ENCODE results near the gene HEMK1. TPM values are rescaled to one million over a fixed set of nuclear protein-coding genes. Genes with fewer than 3 reads are reported as not detected.
A peak's percentile ranks its signal among the peaks of the same experiment; 100 is the strongest.

HEMK1 gene
- total RNA-seq, 6 donors from 2014 or later, result 5.0 to 25.3 (median 9.6) TPM

DNA sequence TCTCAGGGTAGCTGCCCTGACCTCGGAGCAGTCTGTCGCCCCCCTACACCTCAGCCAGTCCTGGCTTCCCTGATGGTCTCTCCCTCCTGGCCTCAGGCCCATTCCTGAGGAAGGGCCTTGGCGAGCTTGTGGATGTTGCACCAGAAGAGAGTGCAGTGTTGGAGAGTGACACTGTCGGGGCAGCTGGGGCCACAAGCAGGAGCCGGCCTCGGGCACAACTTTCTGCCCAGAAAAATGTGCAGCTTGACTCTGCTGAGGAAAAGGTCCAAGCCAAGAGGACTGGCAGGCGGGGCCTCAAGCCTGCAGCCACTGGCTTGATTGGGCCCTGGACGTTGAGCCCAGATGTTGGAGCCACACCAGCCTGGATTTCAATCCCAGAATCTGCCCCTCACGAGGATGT lies 12.8 kb downstream of the HEMK1 start:
- no peaks in the 10 kb centered on the region for H3K27me3 ChIP-seq
- DNase-seq (no peak), ATAC-seq (ENCODE audit: low FRiP score in 2 of 2) (no peak)
- TF ChIP-seq POLR2AphosphoS5 (IDR thresholded peaks at IDR 0.05) (no peak), POLR2A (IDR thresholded peaks at IDR 0.05) (no peak), EP300 (IDR thresholded peaks at IDR 0.05) (no peak)
- TF ChIP-seq, protein P1, sequence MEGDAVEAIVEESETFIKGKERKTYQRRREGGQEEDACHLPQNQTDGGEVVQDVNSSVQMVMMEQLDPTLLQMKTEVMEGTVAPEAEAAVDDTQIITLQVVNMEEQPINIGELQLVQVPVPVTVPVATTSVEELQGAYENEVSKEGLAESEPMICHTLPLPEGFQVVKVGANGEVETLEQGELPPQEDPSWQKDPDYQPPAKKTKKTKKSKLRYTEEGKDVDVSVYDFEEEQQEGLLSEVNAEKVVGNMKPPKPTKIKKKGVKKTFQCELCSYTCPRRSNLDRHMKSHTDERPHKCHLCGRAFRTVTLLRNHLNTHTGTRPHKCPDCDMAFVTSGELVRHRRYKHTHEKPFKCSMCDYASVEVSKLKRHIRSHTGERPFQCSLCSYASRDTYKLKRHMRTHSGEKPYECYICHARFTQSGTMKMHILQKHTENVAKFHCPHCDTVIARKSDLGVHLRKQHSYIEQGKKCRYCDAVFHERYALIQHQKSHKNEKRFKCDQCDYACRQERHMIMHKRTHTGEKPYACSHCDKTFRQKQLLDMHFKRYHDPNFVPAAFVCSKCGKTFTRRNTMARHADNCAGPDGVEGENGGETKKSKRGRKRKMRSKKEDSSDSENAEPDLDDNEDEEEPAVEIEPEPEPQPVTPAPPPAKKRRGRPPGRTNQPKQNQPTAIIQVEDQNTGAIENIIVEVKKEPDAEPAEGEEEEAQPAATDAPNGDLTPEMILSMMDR (IDR thresholded peaks at IDR 0.05), result no peak
- H3K4me3 ChIP-seq, result no peak overlapping the region
- H3K4me1 ChIP-seq, result peaks cover 20 to 56% (median 37%) of the 10 kb centered on the region in 4 donors
- H3K36me3 ChIP-seq, result peaks cover 0 to 49% (median 18%) of the 10 kb centered on the region in 4 donors
- no peaks in the 10 kb centered on the region for H3K9me3 ChIP-seq
- WGBS, 2 donors, result 56 to 68% methylated on average over 9 of the region's 9 CpGs
- H3K27ac ChIP-seq, result peak overlapping the region; percentile 72 to 93 (median 84)

DNA sequence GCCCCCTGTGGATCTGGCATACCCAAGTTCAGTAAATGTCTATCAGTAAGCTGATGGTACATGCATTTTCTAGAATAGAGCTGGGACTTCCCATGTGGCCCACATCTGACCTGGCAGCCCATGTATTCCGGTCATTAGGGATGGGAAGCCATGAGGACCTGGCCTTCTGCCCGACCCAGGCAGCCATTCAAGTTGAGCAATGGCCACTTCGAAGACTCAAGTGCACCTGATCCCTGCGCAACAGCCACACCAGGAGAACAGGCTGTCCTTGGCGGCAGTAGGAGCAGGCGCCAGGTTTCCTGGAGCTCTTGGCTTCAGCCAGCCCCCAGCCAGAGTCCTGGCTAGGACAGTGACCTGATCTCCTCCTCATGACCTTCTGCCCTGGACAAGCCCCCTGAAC lies 14.6 kb downstream of the HEMK1 start:
- DNase-seq (peak; percentile 54 to 91), ATAC-seq (ENCODE audit: low FRiP score in 2 of 2) (peak; percentile 58 to 84)
- Histone ChIP-seq H3K4me1 (peaks cover 18 to 67% (median 40%) of the 10 kb centered on the region in 4 donors), H3K4me3 (no peak overlapping the region), H3K27me3 (no peaks in the 10 kb centered on the region), H3K36me3 (peaks cover 0 to 34% (median 10%) of the 10 kb centered on the region in 4 donors), H3K27ac (peak overlapping the region; percentile 82 to 93 (median 86)), H3K9me3 (no peaks in the 10 kb centered on the region)
- TF ChIP-seq EP300 (IDR thresholded peaks at IDR 0.05), result peak; percentile 89 to 100 (median 98)
- peak in 2 of 4 donors; percentile 11 to 57 for TF ChIP-seq POLR2A (IDR thresholded peaks at IDR 0.05)
- peak; percentile 93 to 96 for TF ChIP-seq POLR2AphosphoS5 (IDR thresholded peaks at IDR 0.05)
- TF ChIP-seq, protein P1 (IDR thresholded peaks at IDR 0.05), result no peak
- 61 to 93% methylated on average over 3 to 6 of the region's 6 CpGs for WGBS, 2 donors

DNA sequence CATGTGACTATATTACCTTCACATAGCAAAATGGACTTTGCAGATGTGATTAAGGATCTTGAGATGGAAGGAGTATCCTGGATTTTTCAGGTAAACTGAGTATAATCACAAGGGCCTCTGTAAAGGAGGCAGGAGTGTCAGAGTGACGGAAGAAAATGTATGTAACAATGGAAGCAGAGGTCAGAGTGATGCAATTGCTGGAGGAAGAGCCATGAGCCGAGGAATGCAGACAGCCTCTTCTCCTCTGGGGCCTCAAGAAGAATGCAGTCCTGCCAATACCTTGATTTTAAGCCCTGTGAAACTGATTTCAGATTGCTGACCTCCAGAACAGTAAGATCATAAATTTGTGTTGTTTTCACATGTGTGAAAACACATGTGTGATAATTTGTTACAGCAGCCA lies 15.1 kb downstream of the HEMK1 start:
- DNase-seq (no peak), ATAC-seq (ENCODE audit: low FRiP score in 2 of 2) (peak in 1 of 2 donors; percentile 34)
- Histone ChIP-seq H3K27ac (peak overlapping the region; percentile 82 to 93 (median 86)), H3K36me3 (peaks cover 0 to 29% (median 9%) of the 10 kb centered on the region in 4 donors), H3K4me3 (no peak overlapping the region), H3K27me3 (no peaks in the 10 kb centered on the region), H3K9me3 (no peaks in the 10 kb centered on the region), H3K4me1 (peaks cover 18 to 71% (median 40%) of the 10 kb centered on the region in 4 donors)
- TF ChIP-seq POLR2AphosphoS5 (IDR thresholded peaks at IDR 0.05) (no peak), POLR2A (IDR thresholded peaks at IDR 0.05) (no peak), EP300 (IDR thresholded peaks at IDR 0.05) (no peak)
- TF ChIP-seq, protein P1 (IDR thresholded peaks at IDR 0.05), result no peak
- WGBS, 2 donors, result 30 to 57% methylated on average over 2 of the region's 2 CpGs

GRCh38 chr3:50585919-50586762 lies 16.8 kb downstream of the HEMK1 start:
- peaks cover 27 to 76% (median 47%) of the 10 kb centered on the region in 4 donors for H3K4me1 ChIP-seq
- H3K27me3 ChIP-seq, result no peaks in the 10 kb centered on the region
- H3K36me3 ChIP-seq, result peaks cover 0 to 14% (median 2%) of the 10 kb centered on the region in 4 donors
- H3K9me3 ChIP-seq, result no peaks in the 10 kb centered on the region
- TF ChIP-seq, protein P1 (IDR thresholded peaks at IDR 0.05), result no peak
- TF ChIP-seq POLR2AphosphoS5 (IDR thresholded peaks at IDR 0.05) (no peak), EP300 (IDR thresholded peaks at IDR 0.05) (no peak), POLR2A (IDR thresholded peaks at IDR 0.05) (no peak)
- H3K27ac ChIP-seq, result peak overlapping the region; percentile 82 to 93 (median 86)
- ATAC-seq (ENCODE audit: low FRiP score in 2 of 2) (no peak), DNase-seq (no peak)
- no peak overlapping the region for H3K4me3 ChIP-seq
- 57 to 91% methylated on average over 1 to 6 of the region's 6 CpGs for WGBS, 2 donors

Data from upper lobe of left lung (tissue), 6 donors.